ENCODE measurements around the gene DTNA. TPM values are rescaled to one million over a fixed set of nuclear protein-coding genes. Genes with fewer than 3 reads are reported as not detected.
A peak's percentile ranks its signal among the peaks of the same experiment; 100 is the strongest.

Gene DTNA
- total RNA-seq, 1 experiment from 2014 or later: 9.6 TPM

DNA sequence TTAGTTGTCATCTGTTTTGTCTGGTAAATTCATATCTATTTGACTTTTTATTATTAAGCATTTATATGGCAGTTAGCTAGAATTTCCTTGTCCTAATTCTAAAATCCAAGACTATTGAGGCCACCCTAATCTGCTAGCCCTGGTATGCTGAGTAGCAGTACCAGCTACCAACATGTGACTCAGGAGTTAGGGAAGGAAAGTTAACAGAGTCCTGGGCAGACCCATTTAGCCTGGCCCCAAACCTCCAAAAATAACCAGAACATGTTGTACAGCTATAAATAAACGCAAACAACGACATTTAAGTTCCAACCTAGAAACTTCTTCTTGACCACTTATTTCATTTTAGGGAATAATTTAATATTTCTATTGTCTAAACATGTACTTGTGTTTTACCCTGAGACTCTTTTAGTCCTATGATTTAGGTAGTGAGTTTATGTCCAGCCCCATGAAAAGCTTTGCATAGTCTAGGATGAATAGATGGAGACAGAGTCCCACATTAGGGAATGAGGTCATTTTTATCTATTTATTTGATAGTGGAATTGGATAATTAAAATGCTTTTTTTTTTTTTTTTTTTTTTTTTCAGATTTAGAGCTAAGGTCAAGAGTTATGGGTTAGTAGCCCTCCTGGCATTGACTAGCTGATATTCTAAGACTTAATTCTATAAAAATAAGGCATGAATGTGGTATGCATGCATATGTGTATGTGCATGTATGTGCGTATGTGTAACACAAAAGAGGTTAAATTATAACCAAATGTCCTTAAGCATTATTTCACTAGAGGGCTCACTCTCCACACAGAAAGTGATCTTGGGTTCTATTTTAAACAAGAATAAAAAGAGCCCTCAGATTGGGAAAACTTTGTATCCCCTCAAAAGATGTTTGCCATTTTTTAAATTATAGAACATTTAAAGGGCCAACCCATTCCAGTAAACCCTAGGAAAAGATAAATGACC, 171.1 kb downstream of the DTNA start:
- ChIA-PET CTCF (interaction anchor here (1.4 kb wide), 1 partner anchor 14 kb away, joined by 4 read pairs; no protein-coding TSS in a partner anchor), POLR2A (no interaction called here), RAD21 (ENCODE audit: low non-redundant PET in 1 of 2, low total read pairs in 2 of 2, uncharacterized antibody in 2 of 2, unreplicated experiment in 2 of 2) (no interaction called here)
- H3K9ac ChIP-seq (ENCODE audit: low read length): no peak overlapping the region
- H3K27me3 ChIP-seq (ENCODE audit: insufficient read depth, low read length): no peaks in the 10 kb centered on the region
- H4K20me1 ChIP-seq (ENCODE audit: insufficient read depth): no peaks in the 10 kb centered on the region
- H3K4me3 ChIP-seq (replicated peaks in 1 of 2; ENCODE audit: low read depth in 1 of 2, low read length in 2 of 2): no peak overlapping the region
- no peaks in the 10 kb centered on the region for H3K9me2 ChIP-seq (ENCODE audit: insufficient read depth)
- no peaks in the 10 kb centered on the region for H3K4me1 ChIP-seq (ENCODE audit: control insufficient read depth in 1 of 2, insufficient read depth in 2 of 2, low read length in 2 of 2)
- H3K4me2 ChIP-seq (ENCODE audit: low read length): no peak overlapping the region
- DNase-seq (ENCODE audit: low read depth, low spot score) (no peak), ATAC-seq (no peak)
- BruUV-seq (replicated peaks): no TSS peak
- no peaks in the 10 kb centered on the region for H3K36me3 ChIP-seq (ENCODE audit: control insufficient read depth in 1 of 2, insufficient read depth in 2 of 2, low read length in 2 of 2)
- no peak overlapping the region for H2AFZ ChIP-seq (ENCODE audit: low read depth, low read length, poor library complexity, severe bottlenecking)
- intact Hi-C loops (cut with micrococcal nuclease): loop anchor here (1.0 kb wide), 1 partner anchor 263 kb away; no protein-coding TSS in a partner anchor
- no peak overlapping the region for H3K27ac ChIP-seq (ENCODE audit: low read depth, low read length)
- TF ChIP-seq RAD21 (IDR thresholded peaks at IDR 0.05; ENCODE audit: low read depth) (peak; percentile 50), EZH2phosphoT487 (IDR thresholded peaks at IDR 0.05; ENCODE audit: borderline replicate concordance) (no peak)
- TF ChIP-seq, protein P1, sequence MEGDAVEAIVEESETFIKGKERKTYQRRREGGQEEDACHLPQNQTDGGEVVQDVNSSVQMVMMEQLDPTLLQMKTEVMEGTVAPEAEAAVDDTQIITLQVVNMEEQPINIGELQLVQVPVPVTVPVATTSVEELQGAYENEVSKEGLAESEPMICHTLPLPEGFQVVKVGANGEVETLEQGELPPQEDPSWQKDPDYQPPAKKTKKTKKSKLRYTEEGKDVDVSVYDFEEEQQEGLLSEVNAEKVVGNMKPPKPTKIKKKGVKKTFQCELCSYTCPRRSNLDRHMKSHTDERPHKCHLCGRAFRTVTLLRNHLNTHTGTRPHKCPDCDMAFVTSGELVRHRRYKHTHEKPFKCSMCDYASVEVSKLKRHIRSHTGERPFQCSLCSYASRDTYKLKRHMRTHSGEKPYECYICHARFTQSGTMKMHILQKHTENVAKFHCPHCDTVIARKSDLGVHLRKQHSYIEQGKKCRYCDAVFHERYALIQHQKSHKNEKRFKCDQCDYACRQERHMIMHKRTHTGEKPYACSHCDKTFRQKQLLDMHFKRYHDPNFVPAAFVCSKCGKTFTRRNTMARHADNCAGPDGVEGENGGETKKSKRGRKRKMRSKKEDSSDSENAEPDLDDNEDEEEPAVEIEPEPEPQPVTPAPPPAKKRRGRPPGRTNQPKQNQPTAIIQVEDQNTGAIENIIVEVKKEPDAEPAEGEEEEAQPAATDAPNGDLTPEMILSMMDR (IDR thresholded peaks at IDR 0.05 in 2 of 3, conservative IDR thresholded peaks at IDR 0.05 in 1 of 3; ENCODE audit: borderline replicate concordance in 1 of 3, insufficient read depth in 1 of 3, low read depth in 2 of 3, low read length in 2 of 3): peak in 2 of 3 experiments; percentile 28 to 34; a peak in 2 of 6 replicates
- no peaks in the 10 kb centered on the region for H3K9me3 ChIP-seq (ENCODE audit: control insufficient read depth in 1 of 2, insufficient read depth in 1 of 2, low read depth in 1 of 2, low read length in 2 of 2)
- H3K79me2 ChIP-seq (ENCODE audit: insufficient read depth, low read length): no peaks in the 10 kb centered on the region

DNA sequence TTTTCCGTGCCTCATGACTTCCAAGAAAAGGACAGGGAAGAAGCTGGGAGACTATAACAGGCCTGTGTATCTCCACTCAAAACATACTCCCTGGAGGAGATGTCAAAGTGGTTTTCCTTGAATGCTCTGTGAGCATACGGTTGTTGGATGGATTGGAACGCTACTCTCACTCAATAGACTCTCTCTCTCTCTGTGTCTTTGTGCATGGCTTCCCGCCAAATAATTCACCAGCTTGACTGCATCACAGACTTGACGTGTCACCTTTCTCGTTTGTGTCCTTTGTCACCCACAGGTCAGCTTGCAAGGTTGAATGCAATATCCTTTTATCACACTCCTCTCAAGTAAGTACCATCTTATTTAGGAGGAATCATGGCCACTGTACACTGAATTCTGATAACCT, 174.3 kb downstream of the DTNA start:
- no peak overlapping the region for H3K4me2 ChIP-seq (ENCODE audit: low read length)
- TF ChIP-seq SIN3A (IDR thresholded peaks at IDR 0.05; ENCODE audit: low read depth) (no peak), TCF7L2 (IDR thresholded peaks at IDR 0.05; ENCODE audit: borderline replicate concordance, extremely low read depth, insufficient read depth, insufficient read length) (no peak), EZH2phosphoT487 (IDR thresholded peaks at IDR 0.05; ENCODE audit: borderline replicate concordance) (no peak), SRF (IDR thresholded peaks at IDR 0.05; ENCODE audit: low read depth) (no peak)
- TF ChIP-seq, protein P2, sequence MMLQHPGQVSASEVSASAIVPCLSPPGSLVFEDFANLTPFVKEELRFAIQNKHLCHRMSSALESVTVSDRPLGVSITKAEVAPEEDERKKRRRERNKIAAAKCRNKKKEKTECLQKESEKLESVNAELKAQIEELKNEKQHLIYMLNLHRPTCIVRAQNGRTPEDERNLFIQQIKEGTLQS (IDR thresholded peaks at IDR 0.05): no peak
- ChIA-PET RAD21 (ENCODE audit: low non-redundant PET in 1 of 2, low total read pairs in 2 of 2, uncharacterized antibody in 2 of 2, unreplicated experiment in 2 of 2) (no interaction called here), CTCF (no interaction called here), POLR2A (no interaction called here)
- no peak overlapping the region for H3K9ac ChIP-seq (ENCODE audit: low read length)
- no peak overlapping the region for H3K4me3 ChIP-seq (replicated peaks in 1 of 2; ENCODE audit: low read depth in 1 of 2, low read length in 2 of 2)
- no peaks in the 10 kb centered on the region for H3K36me3 ChIP-seq (ENCODE audit: control insufficient read depth in 1 of 2, insufficient read depth in 2 of 2, low read length in 2 of 2)
- DNase-seq (ENCODE audit: low read depth, low spot score) (no peak), ATAC-seq (no peak)
- H2AFZ ChIP-seq (ENCODE audit: low read depth, low read length, poor library complexity, severe bottlenecking): no peak overlapping the region
- H3K27me3 ChIP-seq (ENCODE audit: insufficient read depth, low read length): no peaks in the 10 kb centered on the region
- no TSS peak for BruUV-seq (replicated peaks)
- no peaks in the 10 kb centered on the region for H3K79me2 ChIP-seq (ENCODE audit: insufficient read depth, low read length)
- no peak overlapping the region for H3K27ac ChIP-seq (ENCODE audit: low read depth, low read length)
- no peaks in the 10 kb centered on the region for H3K9me2 ChIP-seq (ENCODE audit: insufficient read depth)
- no peaks in the 10 kb centered on the region for H3K4me1 ChIP-seq (ENCODE audit: control insufficient read depth in 1 of 2, insufficient read depth in 2 of 2, low read length in 2 of 2)
- H3K9me3 ChIP-seq (ENCODE audit: control insufficient read depth in 1 of 2, insufficient read depth in 1 of 2, low read depth in 1 of 2, low read length in 2 of 2): no peaks in the 10 kb centered on the region
- intact Hi-C loops (cut with micrococcal nuclease): no loop called here
- no peaks in the 10 kb centered on the region for H4K20me1 ChIP-seq (ENCODE audit: insufficient read depth)

Measured in HCT116 (cell line).